GM12801 (cell line): ENCODE results near the gene KLHL29.

Experiments
- TF ChIP-seq, protein P1 (sequence below): IDR thresholded peaks from one replicate; pipeline ENCODE4 v1.5.1; 2011; ENCODE audit warnings: control low read depth; ENCODE audit not compliant: insufficient read length; ENCODE audit errors: extremely low read depth

KLHL29 gene

GRCh38 chr2:23584054-23584745, 199.2 kb downstream of the KLHL29 start:
- TF ChIP-seq, protein P1, sequence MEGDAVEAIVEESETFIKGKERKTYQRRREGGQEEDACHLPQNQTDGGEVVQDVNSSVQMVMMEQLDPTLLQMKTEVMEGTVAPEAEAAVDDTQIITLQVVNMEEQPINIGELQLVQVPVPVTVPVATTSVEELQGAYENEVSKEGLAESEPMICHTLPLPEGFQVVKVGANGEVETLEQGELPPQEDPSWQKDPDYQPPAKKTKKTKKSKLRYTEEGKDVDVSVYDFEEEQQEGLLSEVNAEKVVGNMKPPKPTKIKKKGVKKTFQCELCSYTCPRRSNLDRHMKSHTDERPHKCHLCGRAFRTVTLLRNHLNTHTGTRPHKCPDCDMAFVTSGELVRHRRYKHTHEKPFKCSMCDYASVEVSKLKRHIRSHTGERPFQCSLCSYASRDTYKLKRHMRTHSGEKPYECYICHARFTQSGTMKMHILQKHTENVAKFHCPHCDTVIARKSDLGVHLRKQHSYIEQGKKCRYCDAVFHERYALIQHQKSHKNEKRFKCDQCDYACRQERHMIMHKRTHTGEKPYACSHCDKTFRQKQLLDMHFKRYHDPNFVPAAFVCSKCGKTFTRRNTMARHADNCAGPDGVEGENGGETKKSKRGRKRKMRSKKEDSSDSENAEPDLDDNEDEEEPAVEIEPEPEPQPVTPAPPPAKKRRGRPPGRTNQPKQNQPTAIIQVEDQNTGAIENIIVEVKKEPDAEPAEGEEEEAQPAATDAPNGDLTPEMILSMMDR: no peak

DNA sequence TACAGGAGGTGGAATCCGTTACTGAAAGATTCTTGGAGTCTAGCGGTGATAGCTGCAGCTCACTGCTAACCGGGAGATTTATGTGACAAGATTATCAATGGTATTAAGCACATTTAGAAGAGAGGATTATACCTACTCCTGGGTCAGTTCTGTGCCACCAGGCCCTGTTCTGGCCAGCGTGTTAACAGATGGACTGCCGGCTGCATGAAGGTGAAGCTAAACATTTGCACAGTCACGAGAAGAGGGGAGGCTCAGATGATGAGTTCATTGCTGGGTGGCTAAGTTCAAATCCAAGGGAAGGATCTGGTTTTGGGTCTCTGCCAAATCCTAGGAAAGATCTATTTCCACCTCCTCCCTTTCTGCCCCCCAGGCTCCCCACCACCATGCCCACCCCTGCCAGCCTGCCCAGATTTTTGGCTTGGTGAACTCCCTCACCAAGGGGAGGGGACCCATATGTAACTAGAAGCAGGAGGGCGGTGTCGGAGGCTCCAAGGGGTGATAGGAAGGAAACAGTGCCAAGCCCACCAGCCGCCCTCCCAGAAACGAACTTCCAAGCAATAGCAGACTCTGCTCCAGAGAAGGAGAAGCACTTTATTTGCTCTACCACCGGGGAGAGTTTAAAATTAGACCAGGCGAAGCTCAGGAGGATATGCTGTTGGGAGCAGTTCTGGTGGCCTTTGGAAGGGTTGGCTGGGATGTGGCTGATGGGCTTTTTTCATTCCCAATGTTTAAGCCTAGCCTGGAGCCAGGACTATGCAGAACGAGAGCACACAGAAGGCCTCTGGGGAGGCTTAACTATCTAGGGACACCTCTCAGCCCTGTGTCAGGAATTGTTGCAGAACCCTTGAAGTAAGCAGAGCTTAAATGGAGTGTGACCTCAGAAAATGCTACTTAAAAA, 200.5 kb downstream of the KLHL29 start:
- TF ChIP-seq, protein P1: no peak

GRCh38 chr2:23586741-23587306, 201.8 kb downstream of the KLHL29 start:
- TF ChIP-seq, protein P1: no peak

DNA sequence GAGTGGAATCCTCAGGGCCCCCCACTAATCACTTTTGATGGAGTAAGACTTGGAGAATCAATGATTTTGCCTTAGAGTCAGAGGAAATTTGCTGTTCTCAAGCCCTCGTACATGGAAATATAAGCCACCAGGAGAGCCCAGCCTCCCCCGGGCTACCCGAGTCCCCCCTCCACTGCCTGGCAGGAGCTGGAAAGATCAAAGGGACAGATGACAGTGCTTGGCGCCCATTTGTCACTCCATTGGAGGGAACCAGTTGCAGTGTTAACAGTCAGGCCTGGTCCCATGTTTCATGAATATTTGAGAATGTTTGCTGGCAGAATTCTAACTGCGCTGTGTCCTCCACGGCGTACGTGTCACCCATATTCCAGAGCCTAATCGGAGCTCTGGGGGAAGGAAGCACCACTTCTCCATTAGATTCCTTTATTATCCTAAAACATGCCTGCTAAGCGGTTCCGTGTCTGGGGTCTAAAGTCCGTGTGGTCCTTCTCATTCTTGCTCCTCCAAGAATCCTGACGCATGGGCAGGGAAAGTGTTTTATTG, 202.4 kb downstream of the KLHL29 start:
- TF ChIP-seq, protein P1: no peak

DNA sequence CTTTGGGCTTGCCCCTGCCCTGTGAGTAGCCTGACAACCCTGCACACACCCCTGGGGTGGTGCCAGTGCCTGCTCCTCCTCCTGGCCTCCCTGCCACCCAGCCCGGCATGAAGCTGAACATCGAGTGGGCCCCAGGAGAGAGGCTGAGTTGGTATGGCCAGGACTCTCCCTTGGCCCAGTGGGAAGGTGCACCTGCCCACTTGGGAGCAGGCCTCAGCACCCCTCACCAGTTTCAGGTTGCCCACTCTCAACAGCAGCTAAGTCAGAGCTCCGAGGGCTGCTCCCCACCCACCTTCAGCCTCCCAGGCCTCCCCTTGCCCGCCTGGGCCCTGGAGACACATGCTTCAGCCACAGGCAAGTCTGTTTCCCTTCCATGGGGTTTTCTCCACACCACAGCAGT, 203.1 kb downstream of the KLHL29 start:
- TF ChIP-seq, protein P1: no peak

- TF ChIP-seq, protein P1: no peak
These were observed 203.7 kb downstream of the KLHL29 start for GRCh38 chr2:23588508-23589201.
